ENCODE data around the gene CLTCL1. TPM values are rescaled to one million over a fixed set of nuclear protein-coding genes. Genes with fewer than 3 reads are reported as not detected.
"Not testable (repeated sequence)": the region's sequence is repeated elsewhere in the genome, so short reads cannot be mapped to it uniquely, and the experiment has no call there.

Gene CLTCL1
- total RNA-seq, 2 experiments from 2014 or later: 0.68 to 1.2 TPM

DNA sequence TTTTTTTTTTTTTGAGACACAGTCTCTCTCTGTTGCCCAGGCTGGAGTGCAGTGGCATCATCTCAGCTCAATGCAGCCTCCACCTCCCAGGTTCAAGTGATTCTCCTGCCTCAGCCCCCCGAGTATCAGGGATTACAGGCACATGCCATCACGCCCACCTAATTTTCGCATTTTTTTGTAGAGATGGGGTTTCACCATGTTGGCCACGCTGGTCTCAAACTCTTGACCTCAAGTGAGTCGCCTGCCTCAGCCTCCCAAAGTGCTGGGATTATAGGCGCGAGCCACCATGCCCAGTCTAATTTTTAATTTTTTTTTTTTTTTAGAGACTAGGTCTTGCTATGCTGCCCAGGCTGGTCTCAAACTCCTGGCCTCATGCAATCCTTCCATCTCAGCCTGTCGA lies 35.2 kb downstream of the CLTCL1 start:
- CTCF ChIA-PET; H3K9me3 Mint-ChIP-seq (ENCODE audit: low read depth); H3K4me3 Mint-ChIP-seq; H3K27me3 Mint-ChIP-seq; DNase-seq; H3K36me3 Mint-ChIP-seq; ATAC-seq; H3K27ac Mint-ChIP-seq: not testable (repeated sequence)
- peaks cover 14% of the 10 kb centered on the region for H3K4me1 Mint-ChIP-seq

- no peak for DNase-seq
- no peaks in the 10 kb centered on the region for H3K4me1 Mint-ChIP-seq
- no peak overlapping the region for H3K4me3 Mint-ChIP-seq
- no peak overlapping the region for H3K27ac Mint-ChIP-seq
- H3K36me3 Mint-ChIP-seq: no peaks in the 10 kb centered on the region
- no peaks in the 10 kb centered on the region for H3K9me3 Mint-ChIP-seq (ENCODE audit: low read depth)
- CTCF ChIA-PET: no interaction called here
- H3K27me3 Mint-ChIP-seq: peaks cover 3% of the 10 kb centered on the region
- ATAC-seq: no peak
These were observed 38.4 kb downstream of the CLTCL1 start for GRCh38 chr22:19253143-19253542.

- Mint-ChIP-seq H3K27me3 (peaks cover 3% of the 10 kb centered on the region), H3K4me1 (peaks cover 7% of the 10 kb centered on the region), H3K36me3 (no peaks in the 10 kb centered on the region), H3K27ac (no peak overlapping the region), H3K9me3 (ENCODE audit: low read depth) (no peaks in the 10 kb centered on the region), H3K4me3 (no peak overlapping the region)
- ATAC-seq: no peak
- CTCF ChIA-PET: no interaction called here
- DNase-seq: no peak
These were observed 46.7 kb downstream of the CLTCL1 start for GRCh38 chr22:19244600-19245352.

- no peak overlapping the region for H3K27ac Mint-ChIP-seq
- CTCF ChIA-PET: no interaction called here
- no peaks in the 10 kb centered on the region for H3K9me3 Mint-ChIP-seq (ENCODE audit: low read depth)
- no peak for DNase-seq
- no peak overlapping the region for H3K4me3 Mint-ChIP-seq
- ATAC-seq: no peak
- no peaks in the 10 kb centered on the region for H3K36me3 Mint-ChIP-seq
- peaks cover 7% of the 10 kb centered on the region for H3K4me1 Mint-ChIP-seq
- H3K27me3 Mint-ChIP-seq: no peaks in the 10 kb centered on the region
These were observed 48.8 kb downstream of the CLTCL1 start for GRCh38 chr22:19242699-19243098.

- DNase-seq (no peak), ATAC-seq (no peak)
- CTCF ChIA-PET: no interaction called here
- Mint-ChIP-seq H3K36me3 (no peaks in the 10 kb centered on the region), H3K4me1 (peaks cover 7% of the 10 kb centered on the region), H3K4me3 (no peak overlapping the region), H3K27me3 (peaks cover 3% of the 10 kb centered on the region), H3K27ac (no peak overlapping the region), H3K9me3 (ENCODE audit: low read depth) (no peaks in the 10 kb centered on the region)
These were observed 50.0 kb downstream of the CLTCL1 start for GRCh38 chr22:19241593-19241906.

DNA sequence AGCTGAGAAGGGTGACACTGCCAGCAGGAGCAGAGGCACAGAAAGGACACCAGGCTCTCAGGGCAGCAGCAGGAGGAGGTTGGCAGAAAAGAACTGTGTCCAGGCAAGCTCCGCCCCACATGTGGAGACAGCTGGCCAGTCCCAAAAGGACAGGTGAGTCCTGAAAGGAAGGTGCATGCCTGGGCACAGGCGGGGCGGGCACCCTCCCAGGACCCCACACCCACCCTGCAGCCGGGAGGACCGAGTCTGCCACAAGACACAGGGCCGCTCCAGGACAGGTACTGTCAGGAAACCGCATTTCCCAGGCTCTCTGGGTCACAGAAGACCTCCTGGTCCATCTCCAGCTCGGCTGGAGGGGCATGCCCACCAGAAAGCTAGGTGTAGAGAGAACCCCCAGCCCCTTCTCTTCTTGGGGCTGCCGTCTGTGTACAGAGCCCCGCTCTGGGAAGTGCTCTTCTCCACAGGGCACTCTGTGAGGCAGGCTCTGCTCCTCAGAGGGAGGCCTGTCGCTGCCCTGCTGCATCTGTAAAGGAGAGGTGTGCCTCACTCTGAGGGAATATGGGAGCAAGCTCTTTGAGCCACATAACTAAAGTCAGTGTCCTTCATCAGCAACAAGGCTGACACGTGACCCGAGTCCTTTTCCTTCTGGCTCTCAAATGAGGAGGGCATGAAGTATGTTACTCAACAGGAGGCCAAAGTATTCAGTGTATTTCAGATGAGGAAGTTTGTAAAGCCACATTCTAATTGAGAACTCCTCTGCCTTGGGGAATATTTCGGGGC lies 50.5 kb downstream of the CLTCL1 start:
- no peak overlapping the region for H3K4me3 Mint-ChIP-seq
- no peak overlapping the region for H3K27ac Mint-ChIP-seq
- H3K4me1 Mint-ChIP-seq: peaks cover 7% of the 10 kb centered on the region
- DNase-seq: no peak
- no peaks in the 10 kb centered on the region for H3K9me3 Mint-ChIP-seq (ENCODE audit: low read depth)
- ATAC-seq: no peak
- CTCF ChIA-PET: no interaction called here
- H3K27me3 Mint-ChIP-seq: peaks cover 5% of the 10 kb centered on the region
- H3K36me3 Mint-ChIP-seq: no peaks in the 10 kb centered on the region

DNA sequence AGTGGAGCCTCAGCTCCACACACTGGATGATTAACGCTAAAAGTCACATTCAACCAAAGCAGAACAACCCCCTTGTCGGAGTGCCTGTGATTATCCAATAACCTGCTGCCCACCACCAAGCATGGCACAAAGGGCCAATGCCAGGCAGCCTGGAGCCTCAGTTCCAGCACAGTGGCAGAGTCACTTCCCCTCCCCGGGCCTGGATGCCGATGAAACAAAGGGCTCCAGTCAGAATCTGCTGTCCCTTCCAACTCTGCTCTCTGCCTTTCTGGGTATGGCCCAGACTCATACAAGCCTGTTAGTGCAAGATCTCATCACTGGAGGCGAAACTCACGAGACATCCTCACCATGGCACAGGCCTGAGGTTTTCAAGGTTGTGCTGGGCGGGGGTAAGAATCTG lies 52.1 kb downstream of the CLTCL1 start:
- no peak for ATAC-seq
- Mint-ChIP-seq H3K4me1 (no peaks in the 10 kb centered on the region), H3K27me3 (peaks cover 18% of the 10 kb centered on the region), H3K9me3 (ENCODE audit: low read depth) (no peaks in the 10 kb centered on the region), H3K27ac (no peak overlapping the region), H3K4me3 (no peak overlapping the region), H3K36me3 (no peaks in the 10 kb centered on the region)
- no peak for DNase-seq
- CTCF ChIA-PET: no interaction called here

DNA sequence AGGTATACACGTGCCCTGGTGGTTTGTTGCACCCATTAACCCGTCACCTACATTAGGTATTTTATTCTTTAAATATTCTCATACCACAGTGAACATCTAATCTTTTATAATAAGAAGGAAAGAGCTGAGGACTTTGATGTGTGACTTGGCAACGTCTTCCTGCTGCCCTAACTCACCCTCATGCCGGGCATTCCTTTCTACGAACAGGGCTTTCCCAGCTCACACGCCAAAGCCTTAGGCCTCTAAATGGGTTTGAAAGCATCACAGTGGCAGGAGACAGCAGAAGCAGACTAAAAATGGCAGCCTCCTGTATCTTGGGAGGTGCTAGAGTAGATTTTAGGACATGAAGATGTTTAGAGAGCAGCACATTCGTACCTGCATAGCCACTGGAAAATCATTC lies 52.6 kb downstream of the CLTCL1 start:
- peaks cover 23% of the 10 kb centered on the region for H3K27me3 Mint-ChIP-seq
- H3K4me3 Mint-ChIP-seq: no peak overlapping the region
- no peaks in the 10 kb centered on the region for H3K36me3 Mint-ChIP-seq
- H3K27ac Mint-ChIP-seq: no peak overlapping the region
- ATAC-seq (no peak), DNase-seq (no peak)
- no peaks in the 10 kb centered on the region for H3K9me3 Mint-ChIP-seq (ENCODE audit: low read depth)
- H3K4me1 Mint-ChIP-seq: no peaks in the 10 kb centered on the region
- CTCF ChIA-PET: no interaction called here

- no peak overlapping the region for H3K4me3 Mint-ChIP-seq
- no peak for DNase-seq
- no peak for ATAC-seq
- H3K9me3 Mint-ChIP-seq (ENCODE audit: low read depth): no peaks in the 10 kb centered on the region
- H3K36me3 Mint-ChIP-seq: no peaks in the 10 kb centered on the region
- peaks cover 38% of the 10 kb centered on the region for H3K27me3 Mint-ChIP-seq
- no peaks in the 10 kb centered on the region for H3K4me1 Mint-ChIP-seq
- CTCF ChIA-PET: interaction anchor here (0.5 to 1.1 kb wide), 2 partner anchors 20 to 495 kb away, joined by 3 read pairs; no protein-coding TSS in a partner anchor
- no peak overlapping the region for H3K27ac Mint-ChIP-seq
These were observed 55.6 kb downstream of the CLTCL1 start for GRCh38 chr22:19235874-19236273.

DNA sequence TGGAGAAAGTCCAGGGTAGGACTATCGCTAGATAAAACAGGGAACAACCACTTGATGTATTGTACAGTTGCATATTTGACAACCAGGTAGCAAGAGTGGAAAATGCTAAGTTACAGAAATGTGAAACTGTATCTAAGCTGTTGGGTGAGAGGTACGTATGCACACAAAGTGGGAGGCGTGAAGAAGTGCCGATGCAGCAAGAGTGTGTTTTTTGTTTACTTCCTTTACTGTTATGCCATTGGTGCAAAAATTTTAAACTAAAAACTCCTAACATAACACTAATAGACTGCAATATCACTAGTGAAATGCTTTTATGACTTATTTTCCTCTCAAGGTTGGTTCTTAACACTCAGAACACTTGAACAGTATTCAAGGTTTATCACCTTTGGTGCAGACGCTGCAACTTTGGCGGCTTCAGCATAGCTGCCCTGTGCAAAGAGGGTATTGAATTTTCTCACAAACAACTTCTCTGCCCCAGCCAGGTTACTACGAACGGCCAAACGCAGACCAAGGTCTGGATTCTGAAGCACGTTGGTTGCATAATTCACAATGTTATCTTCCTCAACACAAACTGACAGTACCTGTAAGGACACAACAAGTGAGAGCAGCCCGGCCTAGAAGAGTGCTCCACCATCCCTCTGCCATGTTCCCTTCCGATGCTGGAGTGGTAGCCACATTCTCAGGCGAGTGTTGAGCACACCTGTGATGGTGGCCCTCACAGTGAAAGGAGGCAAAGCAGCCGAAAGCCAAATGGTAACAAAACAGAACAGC lies 57.2 kb downstream of the CLTCL1 start:
- Mint-ChIP-seq H3K27me3 (peaks cover 38% of the 10 kb centered on the region), H3K9me3 (ENCODE audit: low read depth) (no peaks in the 10 kb centered on the region), H3K36me3 (no peaks in the 10 kb centered on the region), H3K4me1 (no peaks in the 10 kb centered on the region), H3K4me3 (no peak overlapping the region), H3K27ac (no peak overlapping the region)
- DNase-seq (no peak), ATAC-seq (no peak)
- CTCF ChIA-PET: no interaction called here

DNA sequence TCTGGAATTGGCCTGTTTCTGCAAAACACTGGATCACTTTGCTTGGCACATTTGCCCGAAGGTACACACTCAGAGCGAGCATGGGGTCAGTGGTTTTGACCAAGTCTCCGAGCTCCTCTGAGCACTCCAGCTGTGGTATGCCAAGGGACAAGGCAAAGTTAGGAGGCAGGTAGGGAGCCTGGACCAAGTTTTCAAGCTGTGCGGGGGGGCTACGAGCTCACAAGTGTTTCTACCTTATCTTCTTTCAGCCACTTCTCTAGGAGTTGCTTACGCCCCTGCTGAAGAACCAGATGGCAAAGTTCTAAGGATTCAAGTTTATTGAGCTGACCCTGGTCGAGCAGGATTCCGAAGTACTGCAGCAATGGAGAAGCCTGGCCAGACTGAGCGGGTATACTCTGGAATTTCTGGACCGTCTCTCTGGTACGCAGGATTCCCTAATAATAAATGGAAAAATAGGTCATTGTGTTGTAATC lies 58.3 kb downstream of the CLTCL1 start:
- Mint-ChIP-seq H3K4me1 (no peaks in the 10 kb centered on the region), H3K27me3 (peaks cover 38% of the 10 kb centered on the region), H3K9me3 (ENCODE audit: low read depth) (no peaks in the 10 kb centered on the region), H3K4me3 (no peak overlapping the region), H3K36me3 (no peaks in the 10 kb centered on the region), H3K27ac (no peak overlapping the region)
- no peak for DNase-seq
- CTCF ChIA-PET: no interaction called here
- no peak for ATAC-seq

DNA sequence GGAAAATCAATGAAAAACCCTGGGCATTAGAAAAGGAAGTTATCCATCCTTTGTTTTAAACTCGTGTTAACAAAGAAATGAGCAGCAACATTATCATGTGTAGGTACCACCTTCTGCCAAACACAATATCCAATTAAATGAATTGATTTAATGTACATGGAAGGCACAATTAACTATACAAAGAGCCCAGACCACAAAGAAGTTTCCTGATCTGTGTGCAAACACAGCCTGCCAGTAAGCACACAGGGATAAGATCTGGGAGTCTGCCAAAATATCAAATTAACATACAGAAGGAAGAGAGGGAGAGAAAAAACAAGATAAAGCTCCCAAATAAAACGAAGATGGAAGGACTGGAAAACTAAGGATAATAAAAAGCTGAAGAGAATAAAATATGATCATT lies 58.9 kb downstream of the CLTCL1 start:
- Mint-ChIP-seq H3K27me3 (peaks cover 38% of the 10 kb centered on the region), H3K9me3 (ENCODE audit: low read depth) (no peaks in the 10 kb centered on the region), H3K27ac (no peak overlapping the region), H3K36me3 (no peaks in the 10 kb centered on the region), H3K4me1 (no peaks in the 10 kb centered on the region), H3K4me3 (no peak overlapping the region)
- DNase-seq (no peak), ATAC-seq (no peak)
- CTCF ChIA-PET: no interaction called here

GRCh38 chr22:19231986-19232385 lies 59.5 kb downstream of the CLTCL1 start:
- H3K4me3 Mint-ChIP-seq: no peak overlapping the region
- H3K27me3 Mint-ChIP-seq: peaks cover 37% of the 10 kb centered on the region
- DNase-seq (no peak), ATAC-seq (no peak)
- H3K36me3 Mint-ChIP-seq: no peaks in the 10 kb centered on the region
- no peak overlapping the region for H3K27ac Mint-ChIP-seq
- H3K4me1 Mint-ChIP-seq: no peaks in the 10 kb centered on the region
- CTCF ChIA-PET: no interaction called here
- no peaks in the 10 kb centered on the region for H3K9me3 Mint-ChIP-seq (ENCODE audit: low read depth)

GRCh38 chr22:19229600-19229999 lies 61.9 kb downstream of the CLTCL1 start:
- no peak for DNase-seq
- Mint-ChIP-seq H3K27me3 (peaks cover 22% of the 10 kb centered on the region), H3K36me3 (no peaks in the 10 kb centered on the region), H3K4me3 (no peak overlapping the region), H3K27ac (no peak overlapping the region), H3K4me1 (no peaks in the 10 kb centered on the region), H3K9me3 (ENCODE audit: low read depth) (no peaks in the 10 kb centered on the region)
- CTCF ChIA-PET: no interaction called here
- ATAC-seq: no peak
